H9 (cell line): Measurements from ENCODE around the gene TELO2. TPM values are rescaled to one million over a fixed set of nuclear protein-coding genes. Genes with fewer than 3 reads are reported as not detected.

Source experiments
- DNase-seq: peaks from one replicate; pipeline ENCODE4 v3.0.0-alpha.2; 2017
- H2AFZ ChIP-seq: one replicate; pipeline ENCODE4 v1.6.1; 2013; ENCODE audit warnings: mild to moderate bottlenecking, low read length, control low read depth, moderate library complexity
- H2AK5ac ChIP-seq: 2 replicates; pipeline ENCODE4 v1.6.1; 2013; ENCODE audit warnings: low read length, control low read depth, mixed read lengths; ENCODE audit not compliant: insufficient read length
- H2BK120ac ChIP-seq: one replicate; pipeline ENCODE4 v1.6.1; 2013; ENCODE audit warnings: low read depth, mild to moderate bottlenecking, low read length, control low read depth, inconsistent platforms; ENCODE audit not compliant: poor library complexity, severe bottlenecking
- H2BK12ac ChIP-seq: 2 replicates; pipeline ENCODE4 v1.6.1; 2013; ENCODE audit warnings: low read length, control low read depth, mixed read lengths, low read depth; ENCODE audit not compliant: insufficient read length
- H2BK15ac ChIP-seq: 2 replicates; pipeline ENCODE4 v1.6.1; 2013; ENCODE audit warnings: low read depth, low read length, control low read depth
- H2BK20ac ChIP-seq: one replicate; pipeline ENCODE4 v1.6.1; 2013; ENCODE audit warnings: low read depth, mild to moderate bottlenecking, low read length, control low read depth, inconsistent platforms; ENCODE audit not compliant: poor library complexity, severe bottlenecking
- H2BK5ac ChIP-seq: 2 replicates; pipeline ENCODE4 v1.6.1; 2013; ENCODE audit warnings: low read length, control low read depth, mixed read lengths; ENCODE audit not compliant: insufficient read length
- H3K14ac ChIP-seq: 2 replicates; pipeline ENCODE4 v1.6.1; 2013; ENCODE audit warnings: low read length, control low read depth; ENCODE audit not compliant: insufficient read depth
- H3K18ac ChIP-seq: 2 replicates; pipeline ENCODE4 v1.6.1; 2013; ENCODE audit warnings: low read depth, mild to moderate bottlenecking, mixed read lengths, low read length, control low read depth; ENCODE audit not compliant: insufficient read length
- H3K23ac ChIP-seq: 2 replicates; pipeline ENCODE4 v1.6.1; 2013; ENCODE audit warnings: low read length, control low read depth, mixed read lengths, low read depth; ENCODE audit not compliant: insufficient read length
- H3K23me2 ChIP-seq: 2 replicates; pipeline ENCODE4 v1.6.1; 2013; ENCODE audit warnings: low read depth, mild to moderate bottlenecking, mixed read lengths, low read length, control low read depth; ENCODE audit not compliant: insufficient read length, poor library complexity, severe bottlenecking
- H3K27ac ChIP-seq: 2 replicates; pipeline ENCODE4 v1.5.1; 2013; ENCODE audit warnings: low read length, control low read depth, mixed read lengths, low read depth; ENCODE audit not compliant: insufficient read length
- H3K27me3 ChIP-seq: 2 replicates; pipeline ENCODE4 v1.6.1; 2013; ENCODE audit warnings: low read length, control low read depth, inconsistent platforms; ENCODE audit not compliant: insufficient read depth
- H3K4ac ChIP-seq: 2 replicates; pipeline ENCODE4 v1.6.1; 2013; ENCODE audit warnings: low read depth, mild to moderate bottlenecking, control low read depth, inconsistent platforms, low read length, moderate library complexity
- H3K4me1 ChIP-seq: 2 replicates; pipeline ENCODE4 v1.6.1; 2013; ENCODE audit warnings: low read length, control low read depth, inconsistent platforms; ENCODE audit not compliant: insufficient read depth
- H3K4me2 ChIP-seq: 2 replicates; pipeline ENCODE4 v1.6.1; 2013; ENCODE audit warnings: low read length, control low read depth, mixed read lengths; ENCODE audit not compliant: insufficient read length, insufficient read depth
- H3K56ac ChIP-seq: 2 replicates; pipeline ENCODE4 v1.6.1; 2013; ENCODE audit warnings: low read depth, mild to moderate bottlenecking, mixed read lengths, low read length, control low read depth; ENCODE audit not compliant: insufficient read length
- H3K79me1 ChIP-seq: 2 replicates; pipeline ENCODE4 v1.6.1; 2013; ENCODE audit warnings: low read depth, mild to moderate bottlenecking, moderate library complexity, low read length, control low read depth, inconsistent platforms; ENCODE audit not compliant: insufficient read depth, poor library complexity, severe bottlenecking
- H3K79me2 ChIP-seq: 2 replicates; pipeline ENCODE4 v1.6.1; 2013; ENCODE audit warnings: low read length, control low read depth, inconsistent platforms; ENCODE audit not compliant: insufficient read depth
- H3K9ac ChIP-seq: 2 replicates; pipeline ENCODE4 v1.6.1; 2013; ENCODE audit warnings: low read length, control low read depth, mixed read lengths; ENCODE audit not compliant: insufficient read length; ENCODE audit errors: extremely low read depth
- H3K9me3 ChIP-seq: one replicate; pipeline ENCODE4 v1.6.1; 2013; ENCODE audit warnings: low read depth, low read length, inconsistent platforms; ENCODE audit not compliant: control insufficient read depth
- H3T11ph ChIP-seq: one replicate; pipeline ENCODE4 v1.6.1; 2013; ENCODE audit warnings: mild to moderate bottlenecking, low read length, control low read depth, inconsistent platforms
- H4K20me1 ChIP-seq: one replicate; pipeline ENCODE4 v1.6.1; 2013; ENCODE audit not compliant: control insufficient read depth, insufficient read length, insufficient read depth
- H4K5ac ChIP-seq: 2 replicates; pipeline ENCODE4 v1.6.1; 2013; ENCODE audit warnings: low read depth, mild to moderate bottlenecking, mixed read lengths, low read length, control low read depth; ENCODE audit not compliant: insufficient read length
- H4K8ac ChIP-seq: replicated peaks from 2 replicates; pipeline ENCODE4 v1.6.1; 2013; ENCODE audit warnings: low read length, control low read depth, mixed read lengths, low read depth; ENCODE audit not compliant: insufficient read length
- H4K91ac ChIP-seq: 2 replicates; pipeline ENCODE4 v1.6.1; 2013; ENCODE audit warnings: low read depth, mild to moderate bottlenecking, moderate library complexity, mixed read lengths, low read length, control low read depth; ENCODE audit not compliant: insufficient read length
- H3K27ac Mint-ChIP-seq, 3 experiments: 2 replicates in 2 of 3; 3 replicates in 1 of 3; pipeline ENCODE4 v1.8.0; 2020 to 2021; ENCODE audit warnings: mixed read lengths in 3 of 3, mild to moderate bottlenecking in 1 of 3, moderate library complexity in 1 of 3
- H3K27me3 Mint-ChIP-seq: 2 replicates; pipeline ENCODE4 v1.8.0; 2021; ENCODE audit warnings: low read depth, mild to moderate bottlenecking, moderate library complexity, mixed read lengths
- H3K36me3 Mint-ChIP-seq, 3 experiments: 2 replicates in 2 of 3; 3 replicates in 1 of 3; pipeline ENCODE4 v1.8.0; 2020 to 2021; ENCODE audit warnings: low read depth in 3 of 3, mixed read lengths in 3 of 3; ENCODE audit not compliant: insufficient read depth in 1 of 3
- H3K4me1 Mint-ChIP-seq, 2 experiments: 2 replicates each; pipeline ENCODE4 v1.8.0; 2020; ENCODE audit warnings: mixed read lengths in 2 of 2
- H3K4me3 Mint-ChIP-seq, 2 experiments: 2 replicates in 1 of 2; 3 replicates in 1 of 2; pipeline ENCODE4 v1.8.0; 2020 to 2021; ENCODE audit warnings: mild to moderate bottlenecking in 2 of 2, mixed read lengths in 2 of 2, moderate library complexity in 1 of 2
- H3K9me3 Mint-ChIP-seq, 2 experiments: 2 replicates in 1 of 2; 3 replicates in 1 of 2; pipeline ENCODE4 v1.8.0; 2020; ENCODE audit warnings: mild to moderate bottlenecking in 2 of 2, mixed read lengths in 2 of 2, moderate library complexity in 1 of 2
- CTCF ChIP-seq: fragments of 200-600 bp; sonication (generic); conservative IDR thresholded peaks from 3 replicates; pipeline ENCODE4 v1.8.0; 2021; ENCODE audit warnings: antibody characterized with exemption, mild to moderate bottlenecking
- WGBS: extraction: QIAGEN DNeasy Blood & Tissue Kit; methylation state at CpG from one replicate; pipeline ENCODE4 v1.1.7; 2013; ENCODE audit warnings: missing lambda C conversion rate, low lambda C conversion rate, mixed read lengths; ENCODE audit not compliant: insufficient read length; ENCODE audit errors: extremely low coverage; 5-methylcytosine and 5-hydroxymethylcytosine counted together
- total RNA-seq: library from RNA; stranded (reverse); gene quantifications from 2 replicates; pipeline ENCODE4 v1.2.1, GENCODE V29; 2021

Gene TELO2
- total RNA-seq, 1 experiment from 2014 or later, result 98.9 TPM

GRCh38 chr16:1470481-1471251, 22.5 kb upstream of the TELO2 start:
- no peaks in the 10 kb centered on the region for H3K27me3 ChIP-seq
- H3K4me1 ChIP-seq, result peaks cover 4% of the 10 kb centered on the region
- H2BK120ac ChIP-seq, result no peak overlapping the region
- Mint-ChIP-seq H3K4me3 (no peak overlapping the region), H3K9me3 (peaks cover 1 to 4% of the 10 kb centered on the region in 2 experiments; a peak in 2 of 5 replicates), H3K36me3 (peaks cover 0 to 2% (median 0%) of the 10 kb centered on the region in 3 experiments; a peak in 3 of 7 replicates), H3K4me1 (peaks cover 12 to 13% of the 10 kb centered on the region in 2 experiments), H3K27ac (peak overlapping the region in 1 of 3 experiments; percentile 90; a peak in 3 of 7 replicates), H3K27me3 (no peaks in the 10 kb centered on the region; the same call in 1 of the 2 replicates)
- no peak overlapping the region for H3T11ph ChIP-seq
- TF ChIP-seq CTCF, result no peak
- H3K27ac ChIP-seq, result no peak overlapping the region
- no peak overlapping the region for H3K18ac ChIP-seq
- H2BK15ac ChIP-seq, result no peak overlapping the region
- H3K79me1 ChIP-seq, result peaks cover 14% of the 10 kb centered on the region
- no peak overlapping the region for H2BK12ac ChIP-seq
- no peak overlapping the region for H3K56ac ChIP-seq
- no peaks in the 10 kb centered on the region for H3K9me3 ChIP-seq
- no peak overlapping the region for H3K23ac ChIP-seq
- peaks cover 20% of the 10 kb centered on the region; the same call in 1 of the 2 replicates for H3K79me2 ChIP-seq
- no peaks in the 10 kb centered on the region for H4K20me1 ChIP-seq
- H2AFZ ChIP-seq, result no peak overlapping the region
- no peak overlapping the region for H3K4ac ChIP-seq
- DNase-seq, result no peak
- H3K4me2 ChIP-seq, result no peak overlapping the region
- H2BK20ac ChIP-seq, result no peak overlapping the region
- no peak overlapping the region for H4K91ac ChIP-seq
- H3K14ac ChIP-seq, result no peak overlapping the region; the same call in 1 of the 2 replicates
- no peak overlapping the region for H2BK5ac ChIP-seq
- no peak overlapping the region for H3K9ac ChIP-seq
- no CpG with 5 or more reads among the region's 14 CpGs for WGBS
- no peak overlapping the region for H2AK5ac ChIP-seq
- no peak overlapping the region for H4K8ac ChIP-seq
- H3K23me2 ChIP-seq, result peaks cover 11% of the 10 kb centered on the region
- H4K5ac ChIP-seq, result no peak overlapping the region
